ENCODE results near the gene LRP2BP.
"Not testable (repeated sequence)": the region's sequence is repeated elsewhere in the genome, so short reads cannot be mapped to it uniquely, and the experiment has no call there.

GRCh38 chr4:185325721-185326120, 70.0 kb downstream of the LRP2BP start:
- TF ChIP-seq EZH2 (IDR thresholded peaks at IDR 0.05; ENCODE audit: borderline replicate concordance); CTCF (IDR thresholded peaks at IDR 0.05; ENCODE audit: poor library complexity); EZH2phosphoT487 (IDR thresholded peaks at IDR 0.05; ENCODE audit: low read depth, severe bottlenecking, unreplicated experiment): not testable (repeated sequence)
